Panc1 (cell line): Measurements from ENCODE around the gene CTNND2. TPM values are rescaled to one million over a fixed set of nuclear protein-coding genes. Genes with fewer than 3 reads are reported as not detected.

Source experiments
- ATAC-seq: fragments of 200-7000 bp; cut with Tn5 transposase; 2 replicates; pipeline ENCODE4 v1.9.1; 2020; ENCODE audit warnings: mild to moderate bottlenecking, moderate library complexity
- BruUV-seq: library from RNA; stranded (reverse); fragments of 400-500 nt; replicated peaks from 2 replicates; lab custom pipeline; 2021; lab: Mats Ljungman, UMichigan
- CTCF ChIA-PET: fragments of 300-600 bp; sonication (Branson Sonifier 250); formaldehyde crosslinking; loops from one replicate; lab custom pipeline; 2022; ENCODE audit warnings: antibody characterized with exemption; lab: Charles Lee
- POLR2A ChIA-PET: fragments of 300-600 bp; sonication (Branson Sonifier 250); formaldehyde crosslinking; loops from one replicate; lab custom pipeline; 2022; ENCODE audit warnings: antibody characterized with exemption; lab: Charles Lee
- DNase-seq: peaks from one replicate; pipeline ENCODE4 v3.0.0-alpha.2; 2010; ENCODE audit warnings: low read depth, low spot score
- H3K27ac ChIP-seq: 2 replicates; pipeline ENCODE4 v1.5.1; 2011; ENCODE audit warnings: mild to moderate bottlenecking, low read length, inconsistent platforms
- H3K27me3 ChIP-seq: fragments of 200-500 bp; sonication (Bioruptor generic); 2 replicates; pipeline ENCODE4 v1.6.0; 2014; ENCODE audit warnings: low read length, inconsistent platforms; ENCODE audit not compliant: control insufficient read depth, insufficient read depth
- H3K36me3 ChIP-seq: fragments of 200-500 bp; sonication (Bioruptor generic); 2 replicates; pipeline ENCODE4 v1.5.1; 2014; ENCODE audit warnings: inconsistent platforms, mild to moderate bottlenecking, low read length, moderate library complexity; ENCODE audit not compliant: control insufficient read depth, insufficient read depth
- H3K4me1 ChIP-seq: 2 replicates; pipeline ENCODE4 v1.5.1; 2011; ENCODE audit warnings: inconsistent platforms, mild to moderate bottlenecking, low read length, moderate library complexity; ENCODE audit not compliant: control insufficient read depth, insufficient read depth
- H3K4me3 ChIP-seq, 2 experiments: 2 replicates each; pipeline ENCODE4 v1.5.1; 2011 to 2012; ENCODE audit warnings: low read depth in 2 of 2, low read length in 2 of 2, mild to moderate bottlenecking in 2 of 2, inconsistent platforms in 1 of 2, moderate library complexity in 1 of 2
- H3K9me3 ChIP-seq: fragments of 200-500 bp; sonication (Bioruptor generic); 2 replicates; pipeline ENCODE4 v1.5.1; 2014; ENCODE audit warnings: low read depth, mild to moderate bottlenecking, inconsistent platforms, low read length, moderate library complexity; ENCODE audit not compliant: control insufficient read depth, insufficient read depth
- POLR2AphosphoS5 ChIP-seq: IDR thresholded peaks from 2 replicates; pipeline ENCODE4 v1.6.1; 2012; ENCODE audit warnings: mild to moderate bottlenecking, low read depth, low read length, moderate library complexity
- REST ChIP-seq, 2 experiments: IDR thresholded peaks; 2 replicates each; pipeline ENCODE4 v1.6.1; 2011 to 2012; ENCODE audit warnings: low read depth in 2 of 2, control low read depth in 1 of 2, low read length in 1 of 2, mild to moderate bottlenecking in 1 of 2, moderate library complexity in 1 of 2; ENCODE audit not compliant: insufficient read depth in 1 of 2
- SIN3A ChIP-seq: IDR thresholded peaks from 2 replicates; pipeline ENCODE4 v1.6.1; 2012; ENCODE audit warnings: low read depth, mild to moderate bottlenecking, low read length, moderate library complexity, borderline replicate concordance; ENCODE audit not compliant: insufficient read depth
- TCF7L2 ChIP-seq: IDR thresholded peaks from 2 replicates; pipeline ENCODE4 v1.6.1; 2011; ENCODE audit warnings: mild to moderate bottlenecking, low read depth, low read length, inconsistent platforms
- in situ Hi-C: cut with HindIII; loops from 2 replicates; pipeline ENCODE4 v1.10.0; 2016; ENCODE audit warnings: low sequenced_read_pairs, low pct_unique_long_range_greater_than_20kb
- intact Hi-C: fragments of 100-400 bp; cut with micrococcal nuclease; formaldehyde crosslinking; loops from one replicate; pipeline ENCODE4 v1.10.0; 2022; ENCODE audit not compliant: unreplicated experiment
- total RNA-seq: library from RNA; stranded (reverse); gene quantifications from one replicate; pipeline ENCODE4 v1.2.1, GENCODE V29; 2021; ENCODE audit not compliant: unreplicated experiment
- TF ChIP-seq, protein P1 (sequence below): fragments of 450-650 bp; IDR thresholded peaks from 2 replicates; pipeline ENCODE4 v1.5.1; 2017; ENCODE audit warnings: mild to moderate bottlenecking

CTNND2 gene
- total RNA-seq, 1 experiment from 2014 or later, result 1.0 TPM

- DNase-seq (no peak), ATAC-seq (no peak)
- BruUV-seq, result no TSS peak
- CTCF ChIA-PET, result no interaction called here
- Histone ChIP-seq H3K27me3 (0 out of 2 replicates have a peak, but pooled peaks cover 2% of the 10 kb centered on the region), H3K4me1 (no peaks in the 10 kb centered on the region), H3K27ac (no peak overlapping the region), H3K4me3 (no peak overlapping the region), H3K9me3 (no peaks in the 10 kb centered on the region), H3K36me3 (no peaks in the 10 kb centered on the region)
- TF ChIP-seq SIN3A (no peak), POLR2AphosphoS5 (no peak), REST (IDR thresholded peaks at IDR 0.05; ENCODE audit: insufficient read depth in 1 of 2, low read depth in 2 of 2, low read length in 1 of 2) (no peak), TCF7L2 (no peak)
- TF ChIP-seq, protein P1, sequence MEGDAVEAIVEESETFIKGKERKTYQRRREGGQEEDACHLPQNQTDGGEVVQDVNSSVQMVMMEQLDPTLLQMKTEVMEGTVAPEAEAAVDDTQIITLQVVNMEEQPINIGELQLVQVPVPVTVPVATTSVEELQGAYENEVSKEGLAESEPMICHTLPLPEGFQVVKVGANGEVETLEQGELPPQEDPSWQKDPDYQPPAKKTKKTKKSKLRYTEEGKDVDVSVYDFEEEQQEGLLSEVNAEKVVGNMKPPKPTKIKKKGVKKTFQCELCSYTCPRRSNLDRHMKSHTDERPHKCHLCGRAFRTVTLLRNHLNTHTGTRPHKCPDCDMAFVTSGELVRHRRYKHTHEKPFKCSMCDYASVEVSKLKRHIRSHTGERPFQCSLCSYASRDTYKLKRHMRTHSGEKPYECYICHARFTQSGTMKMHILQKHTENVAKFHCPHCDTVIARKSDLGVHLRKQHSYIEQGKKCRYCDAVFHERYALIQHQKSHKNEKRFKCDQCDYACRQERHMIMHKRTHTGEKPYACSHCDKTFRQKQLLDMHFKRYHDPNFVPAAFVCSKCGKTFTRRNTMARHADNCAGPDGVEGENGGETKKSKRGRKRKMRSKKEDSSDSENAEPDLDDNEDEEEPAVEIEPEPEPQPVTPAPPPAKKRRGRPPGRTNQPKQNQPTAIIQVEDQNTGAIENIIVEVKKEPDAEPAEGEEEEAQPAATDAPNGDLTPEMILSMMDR, result no peak
- POLR2A ChIA-PET, result no interaction called here
- in situ Hi-C loops (no loop called here), intact Hi-C loops (no loop called here)
These were observed 969.4 kb downstream of the CTNND2 start for GRCh38 chr5:10934783-10935355.

- intact Hi-C loops, result no loop called here
- Histone ChIP-seq H3K27ac (no peak overlapping the region), H3K36me3 (no peaks in the 10 kb centered on the region), H3K4me1 (no peaks in the 10 kb centered on the region), H3K9me3 (0 out of 2 replicates have a peak, but pooled peaks cover 6% of the 10 kb centered on the region), H3K4me3 (no peak overlapping the region), H3K27me3 (0 out of 2 replicates have a peak, but pooled peaks cover 2% of the 10 kb centered on the region)
- POLR2A ChIA-PET, result no interaction called here
- in situ Hi-C loops, result no loop called here
- BruUV-seq, result no TSS peak
- TF ChIP-seq POLR2AphosphoS5 (no peak), SIN3A (no peak), TCF7L2 (no peak), REST (IDR thresholded peaks at IDR 0.05; ENCODE audit: insufficient read depth in 1 of 2, low read depth in 2 of 2, low read length in 1 of 2) (no peak)
- TF ChIP-seq, protein P1, result no peak
- CTCF ChIA-PET, result no interaction called here
- ATAC-seq (no peak), DNase-seq (no peak)
These were observed 971.1 kb downstream of the CTNND2 start for GRCh38 chr5:10933121-10933520.
